Renal cortical epithelial cell (primary cell): ENCODE data around the gene RIPPLY1. TPM values are rescaled to one million over a fixed set of nuclear protein-coding genes. Genes with fewer than 3 reads are reported as not detected.

Experiments used
- total RNA-seq: library from RNA; depleted of rRNA; stranded (reverse); fragments of >200 nt; gene quantifications from 2 replicates; pipeline ENCODE4 v1.2.3, GENCODE V29; 2014

RIPPLY1 gene
- total RNA-seq, 1 donor from 2014 or later = not detected

Other genes starting within 250 kb of the RIPPLY1 start
- 33.7 and 58.3 TPM in 2 replicates for gene RNF128, start 176.6 kb downstream of the RIPPLY1 start, total RNA-seq
- gene TBC1D8B, start 100.7 kb downstream of the RIPPLY1 start, total RNA-seq = 8.3 and 17.1 TPM in 2 replicates
- gene CLDN2, start 17.1 kb upstream of the RIPPLY1 start, total RNA-seq = 1.9 and 29.6 TPM in 2 replicates
- gene MORC4, start 96.9 kb upstream of the RIPPLY1 start, total RNA-seq = 41.4 and 41.5 TPM in 2 replicates
- 19.1 and 21.3 TPM in 2 replicates for gene RBM41, start 215.5 kb upstream of the RIPPLY1 start, total RNA-seq